GM18907 (cell line): ENCODE measurements around the gene FOXE1.

ENCODE experiments used
- ATAC-seq: cut with Tn5 transposase; IDR thresholded peaks from one replicate; pipeline ENCODE4 v1.9.1; 2021; ENCODE audit warnings: mild to moderate bottlenecking, moderate library complexity; ENCODE audit not compliant: unreplicated experiment

FOXE1 gene

GRCh38 chr9:97864396-97864795, 11.4 kb downstream of the FOXE1 start:
- no peak for ATAC-seq

GRCh38 chr9:97866300-97866699, 13.3 kb downstream of the FOXE1 start:
- no peak for ATAC-seq

- no peak for ATAC-seq
Observed at GRCh38 chr9:97866848-97867247, 13.8 kb downstream of the FOXE1 start.

GRCh38 chr9:97868859-97869258, 15.8 kb downstream of the FOXE1 start:
- no peak for ATAC-seq

- no peak for ATAC-seq
Observed at GRCh38 chr9:97873425-97873824, 20.4 kb downstream of the FOXE1 start.

- ATAC-seq, result no peak
Observed at GRCh38 chr9:97873882-97874281, 20.9 kb downstream of the FOXE1 start.

GRCh38 chr9:97874624-97875023, 21.6 kb downstream of the FOXE1 start:
- ATAC-seq, result no peak

- ATAC-seq, result no peak
Observed at GRCh38 chr9:97875111-97875510, 22.1 kb downstream of the FOXE1 start.

GRCh38 chr9:97876061-97876460, 23.0 kb downstream of the FOXE1 start:
- no peak for ATAC-seq

- ATAC-seq, result no peak
Observed at GRCh38 chr9:97880336-97880735, 27.3 kb downstream of the FOXE1 start.

- no peak for ATAC-seq
Observed at GRCh38 chr9:97889941-97890887, 37.2 kb downstream of the FOXE1 start.

- ATAC-seq, result no peak
Observed at GRCh38 chr9:97891736-97892135, 38.7 kb downstream of the FOXE1 start.

GRCh38 chr9:97892421-97892820, 39.4 kb downstream of the FOXE1 start:
- no peak for ATAC-seq

GRCh38 chr9:97895211-97895610, 42.2 kb downstream of the FOXE1 start:
- ATAC-seq, result no peak

- no peak for ATAC-seq
Observed at GRCh38 chr9:97895695-97896332, 42.8 kb downstream of the FOXE1 start.

GRCh38 chr9:97900103-97900737, 47.2 kb downstream of the FOXE1 start:
- ATAC-seq, result no peak

- ATAC-seq, result no peak
Observed at GRCh38 chr9:97900738-97901565, 47.9 kb downstream of the FOXE1 start.

GRCh38 chr9:97903177-97903576, 50.2 kb downstream of the FOXE1 start:
- no peak for ATAC-seq

GRCh38 chr9:97904725-97905124, 51.7 kb downstream of the FOXE1 start:
- no peak for ATAC-seq

GRCh38 chr9:97905228-97905627, 52.2 kb downstream of the FOXE1 start:
- no peak for ATAC-seq
